H1 (cell line): ENCODE measurements around the gene ANO2. TPM values are rescaled to one million over a fixed set of nuclear protein-coding genes. Genes with fewer than 3 reads are reported as not detected.

Experiments
- NANOG ChIP-seq: IDR thresholded peaks from 2 replicates; pipeline ENCODE4 v1.6.1; 2011; ENCODE audit warnings: low read length, low read depth, mild to moderate bottlenecking, inconsistent platforms; ENCODE audit not compliant: insufficient read depth, poor library complexity, severe bottlenecking
- POU5F1 ChIP-seq: IDR thresholded peaks from 2 replicates; pipeline ENCODE4 v1.6.1; 2011; ENCODE audit warnings: low read depth, mild to moderate bottlenecking, low read length, moderate library complexity
- SIRT6 ChIP-seq: IDR thresholded peaks from one replicate; pipeline ENCODE4 v1.7.1; 2012; ENCODE audit warnings: low read length, inconsistent platforms
- SIX5 ChIP-seq: IDR thresholded peaks from 2 replicates; pipeline ENCODE4 v1.6.1; 2011; ENCODE audit warnings: mild to moderate bottlenecking, low read depth, low read length
- SP2 ChIP-seq: IDR thresholded peaks from 2 replicates; pipeline ENCODE4 v1.6.1; 2012; ENCODE audit warnings: mild to moderate bottlenecking, low read length, inconsistent platforms
- ZNF274 ChIP-seq: IDR thresholded peaks from 2 replicates; pipeline ENCODE4 v1.7.0; 2012; ENCODE audit warnings: low read length, borderline replicate concordance; ENCODE audit errors: extremely low read depth
- polyA plus RNA-seq, 7 experiments: library from polyadenylated mRNA; depleted of rRNA in 3 of 7; stranded (reverse) in 5 of 7; unstranded in 2 of 7; fragments of >200 nt in 5 of 7; fragments of 200-250 nt in 2 of 7; gene quantifications; 1 replicate in 5 of 7; 2 replicates in 1 of 7; 4 replicates in 1 of 7; pipeline versions ENCODE4 v1.2.1 to v1.2.3, GENCODE V29; 2011 to 2013; ENCODE audit warnings: missing spikeins in 2 of 7, mixed read lengths in 2 of 7
- total RNA-seq: library from RNA; stranded (reverse); fragmentation: NEBNext Ultra II Directional; extraction: Animal tissue kit (Norgen Biotek cat#: 25700); gene quantifications from 2 replicates; pipeline ENCODE4 v1.2.1, GENCODE V29; 2021
- TF ChIP-seq, protein P1 (sequence below): fragments of 300-600 bp; sonication (generic); IDR thresholded peaks from 2 replicates; pipeline ENCODE4 v1.7.1; 2012; ENCODE audit warnings: low read length, moderate library complexity, mild to moderate bottlenecking, inconsistent platforms; ENCODE audit not compliant: insufficient replicate concordance
- TF ChIP-seq, protein P2 (sequence below), 3 experiments: IDR thresholded peaks; 1 replicate in 2 of 3; 2 replicates in 1 of 3; pipeline versions ENCODE4 v1.5.1 to v1.6.1; 2011; ENCODE audit warnings: low read length in 3 of 3, mild to moderate bottlenecking in 3 of 3, inconsistent platforms in 2 of 3, low read depth in 1 of 3, moderate library complexity in 1 of 3; ENCODE audit not compliant: insufficient read depth in 1 of 3; ENCODE audit errors: control extremely low read depth in 1 of 3

ANO2 gene
- total and polyA plus RNA-seq, 2 of the 8 experiments (the other 6 are each of a cell fraction or from before 2014, with no cell fraction given): 1.9 to 5.5 TPM

DNA sequence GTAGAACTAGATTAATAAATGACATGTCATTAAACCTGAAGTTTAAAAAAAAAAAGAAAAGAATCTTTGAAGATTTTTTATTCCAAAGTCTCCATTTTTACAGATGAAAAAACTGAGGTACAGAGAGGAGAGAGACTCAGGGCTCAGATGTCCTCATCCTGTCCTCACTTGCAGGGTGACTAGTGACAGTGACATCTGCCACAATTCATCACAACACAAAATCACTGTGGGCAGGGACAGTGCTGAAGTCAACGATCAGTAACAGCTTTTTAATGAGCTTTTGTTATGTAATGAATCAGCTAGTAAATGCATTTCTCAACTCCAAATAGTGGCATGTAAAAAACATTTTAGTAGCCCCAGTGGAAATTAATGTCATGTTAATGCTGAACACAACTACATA is 374.6 kb downstream of the ANO2 start (continued):
- TF ChIP-seq, protein P1, sequence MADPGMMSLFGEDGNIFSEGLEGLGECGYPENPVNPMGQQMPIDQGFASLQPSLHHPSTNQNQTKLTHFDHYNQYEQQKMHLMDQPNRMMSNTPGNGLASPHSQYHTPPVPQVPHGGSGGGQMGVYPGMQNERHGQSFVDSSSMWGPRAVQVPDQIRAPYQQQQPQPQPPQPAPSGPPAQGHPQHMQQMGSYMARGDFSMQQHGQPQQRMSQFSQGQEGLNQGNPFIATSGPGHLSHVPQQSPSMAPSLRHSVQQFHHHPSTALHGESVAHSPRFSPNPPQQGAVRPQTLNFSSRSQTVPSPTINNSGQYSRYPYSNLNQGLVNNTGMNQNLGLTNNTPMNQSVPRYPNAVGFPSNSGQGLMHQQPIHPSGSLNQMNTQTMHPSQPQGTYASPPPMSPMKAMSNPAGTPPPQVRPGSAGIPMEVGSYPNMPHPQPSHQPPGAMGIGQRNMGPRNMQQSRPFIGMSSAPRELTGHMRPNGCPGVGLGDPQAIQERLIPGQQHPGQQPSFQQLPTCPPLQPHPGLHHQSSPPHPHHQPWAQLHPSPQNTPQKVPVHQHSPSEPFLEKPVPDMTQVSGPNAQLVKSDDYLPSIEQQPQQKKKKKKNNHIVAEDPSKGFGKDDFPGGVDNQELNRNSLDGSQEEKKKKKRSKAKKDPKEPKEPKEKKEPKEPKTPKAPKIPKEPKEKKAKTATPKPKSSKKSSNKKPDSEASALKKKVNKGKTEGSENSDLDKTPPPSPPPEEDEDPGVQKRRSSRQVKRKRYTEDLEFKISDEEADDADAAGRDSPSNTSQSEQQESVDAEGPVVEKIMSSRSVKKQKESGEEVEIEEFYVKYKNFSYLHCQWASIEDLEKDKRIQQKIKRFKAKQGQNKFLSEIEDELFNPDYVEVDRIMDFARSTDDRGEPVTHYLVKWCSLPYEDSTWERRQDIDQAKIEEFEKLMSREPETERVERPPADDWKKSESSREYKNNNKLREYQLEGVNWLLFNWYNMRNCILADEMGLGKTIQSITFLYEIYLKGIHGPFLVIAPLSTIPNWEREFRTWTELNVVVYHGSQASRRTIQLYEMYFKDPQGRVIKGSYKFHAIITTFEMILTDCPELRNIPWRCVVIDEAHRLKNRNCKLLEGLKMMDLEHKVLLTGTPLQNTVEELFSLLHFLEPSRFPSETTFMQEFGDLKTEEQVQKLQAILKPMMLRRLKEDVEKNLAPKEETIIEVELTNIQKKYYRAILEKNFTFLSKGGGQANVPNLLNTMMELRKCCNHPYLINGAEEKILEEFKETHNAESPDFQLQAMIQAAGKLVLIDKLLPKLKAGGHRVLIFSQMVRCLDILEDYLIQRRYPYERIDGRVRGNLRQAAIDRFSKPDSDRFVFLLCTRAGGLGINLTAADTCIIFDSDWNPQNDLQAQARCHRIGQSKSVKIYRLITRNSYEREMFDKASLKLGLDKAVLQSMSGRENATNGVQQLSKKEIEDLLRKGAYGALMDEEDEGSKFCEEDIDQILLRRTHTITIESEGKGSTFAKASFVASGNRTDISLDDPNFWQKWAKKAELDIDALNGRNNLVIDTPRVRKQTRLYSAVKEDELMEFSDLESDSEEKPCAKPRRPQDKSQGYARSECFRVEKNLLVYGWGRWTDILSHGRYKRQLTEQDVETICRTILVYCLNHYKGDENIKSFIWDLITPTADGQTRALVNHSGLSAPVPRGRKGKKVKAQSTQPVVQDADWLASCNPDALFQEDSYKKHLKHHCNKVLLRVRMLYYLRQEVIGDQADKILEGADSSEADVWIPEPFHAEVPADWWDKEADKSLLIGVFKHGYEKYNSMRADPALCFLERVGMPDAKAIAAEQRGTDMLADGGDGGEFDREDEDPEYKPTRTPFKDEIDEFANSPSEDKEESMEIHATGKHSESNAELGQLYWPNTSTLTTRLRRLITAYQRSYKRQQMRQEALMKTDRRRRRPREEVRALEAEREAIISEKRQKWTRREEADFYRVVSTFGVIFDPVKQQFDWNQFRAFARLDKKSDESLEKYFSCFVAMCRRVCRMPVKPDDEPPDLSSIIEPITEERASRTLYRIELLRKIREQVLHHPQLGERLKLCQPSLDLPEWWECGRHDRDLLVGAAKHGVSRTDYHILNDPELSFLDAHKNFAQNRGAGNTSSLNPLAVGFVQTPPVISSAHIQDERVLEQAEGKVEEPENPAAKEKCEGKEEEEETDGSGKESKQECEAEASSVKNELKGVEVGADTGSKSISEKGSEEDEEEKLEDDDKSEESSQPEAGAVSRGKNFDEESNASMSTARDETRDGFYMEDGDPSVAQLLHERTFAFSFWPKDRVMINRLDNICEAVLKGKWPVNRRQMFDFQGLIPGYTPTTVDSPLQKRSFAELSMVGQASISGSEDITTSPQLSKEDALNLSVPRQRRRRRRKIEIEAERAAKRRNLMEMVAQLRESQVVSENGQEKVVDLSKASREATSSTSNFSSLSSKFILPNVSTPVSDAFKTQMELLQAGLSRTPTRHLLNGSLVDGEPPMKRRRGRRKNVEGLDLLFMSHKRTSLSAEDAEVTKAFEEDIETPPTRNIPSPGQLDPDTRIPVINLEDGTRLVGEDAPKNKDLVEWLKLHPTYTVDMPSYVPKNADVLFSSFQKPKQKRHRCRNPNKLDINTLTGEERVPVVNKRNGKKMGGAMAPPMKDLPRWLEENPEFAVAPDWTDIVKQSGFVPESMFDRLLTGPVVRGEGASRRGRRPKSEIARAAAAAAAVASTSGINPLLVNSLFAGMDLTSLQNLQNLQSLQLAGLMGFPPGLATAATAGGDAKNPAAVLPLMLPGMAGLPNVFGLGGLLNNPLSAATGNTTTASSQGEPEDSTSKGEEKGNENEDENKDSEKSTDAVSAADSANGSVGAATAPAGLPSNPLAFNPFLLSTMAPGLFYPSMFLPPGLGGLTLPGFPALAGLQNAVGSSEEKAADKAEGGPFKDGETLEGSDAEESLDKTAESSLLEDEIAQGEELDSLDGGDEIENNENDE: no peak
- TF ChIP-seq NANOG (no peak), ZNF274 (no peak), SP2 (no peak), POU5F1 (no peak), SIX5 (no peak), SIRT6 (no peak)
- TF ChIP-seq, protein P2, sequence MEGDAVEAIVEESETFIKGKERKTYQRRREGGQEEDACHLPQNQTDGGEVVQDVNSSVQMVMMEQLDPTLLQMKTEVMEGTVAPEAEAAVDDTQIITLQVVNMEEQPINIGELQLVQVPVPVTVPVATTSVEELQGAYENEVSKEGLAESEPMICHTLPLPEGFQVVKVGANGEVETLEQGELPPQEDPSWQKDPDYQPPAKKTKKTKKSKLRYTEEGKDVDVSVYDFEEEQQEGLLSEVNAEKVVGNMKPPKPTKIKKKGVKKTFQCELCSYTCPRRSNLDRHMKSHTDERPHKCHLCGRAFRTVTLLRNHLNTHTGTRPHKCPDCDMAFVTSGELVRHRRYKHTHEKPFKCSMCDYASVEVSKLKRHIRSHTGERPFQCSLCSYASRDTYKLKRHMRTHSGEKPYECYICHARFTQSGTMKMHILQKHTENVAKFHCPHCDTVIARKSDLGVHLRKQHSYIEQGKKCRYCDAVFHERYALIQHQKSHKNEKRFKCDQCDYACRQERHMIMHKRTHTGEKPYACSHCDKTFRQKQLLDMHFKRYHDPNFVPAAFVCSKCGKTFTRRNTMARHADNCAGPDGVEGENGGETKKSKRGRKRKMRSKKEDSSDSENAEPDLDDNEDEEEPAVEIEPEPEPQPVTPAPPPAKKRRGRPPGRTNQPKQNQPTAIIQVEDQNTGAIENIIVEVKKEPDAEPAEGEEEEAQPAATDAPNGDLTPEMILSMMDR (IDR thresholded peaks at IDR 0.05; ENCODE audit: control extremely low read depth in 1 of 3, insufficient read depth in 1 of 3, low read depth in 1 of 3, low read length in 3 of 3): no peak
